Iris pigment epithelial cell (primary cell): ENCODE data around the gene HDAC8.
"Not testable (repeated sequence)": the region's sequence is repeated elsewhere in the genome, so short reads cannot be mapped to it uniquely, and the experiment has no call there.

ENCODE experiments used
- DNase-seq: peaks from one replicate; pipeline ENCODE4 v3.0.0-alpha.2; 2011; ENCODE audit warnings: low read depth

HDAC8 gene

DNA sequence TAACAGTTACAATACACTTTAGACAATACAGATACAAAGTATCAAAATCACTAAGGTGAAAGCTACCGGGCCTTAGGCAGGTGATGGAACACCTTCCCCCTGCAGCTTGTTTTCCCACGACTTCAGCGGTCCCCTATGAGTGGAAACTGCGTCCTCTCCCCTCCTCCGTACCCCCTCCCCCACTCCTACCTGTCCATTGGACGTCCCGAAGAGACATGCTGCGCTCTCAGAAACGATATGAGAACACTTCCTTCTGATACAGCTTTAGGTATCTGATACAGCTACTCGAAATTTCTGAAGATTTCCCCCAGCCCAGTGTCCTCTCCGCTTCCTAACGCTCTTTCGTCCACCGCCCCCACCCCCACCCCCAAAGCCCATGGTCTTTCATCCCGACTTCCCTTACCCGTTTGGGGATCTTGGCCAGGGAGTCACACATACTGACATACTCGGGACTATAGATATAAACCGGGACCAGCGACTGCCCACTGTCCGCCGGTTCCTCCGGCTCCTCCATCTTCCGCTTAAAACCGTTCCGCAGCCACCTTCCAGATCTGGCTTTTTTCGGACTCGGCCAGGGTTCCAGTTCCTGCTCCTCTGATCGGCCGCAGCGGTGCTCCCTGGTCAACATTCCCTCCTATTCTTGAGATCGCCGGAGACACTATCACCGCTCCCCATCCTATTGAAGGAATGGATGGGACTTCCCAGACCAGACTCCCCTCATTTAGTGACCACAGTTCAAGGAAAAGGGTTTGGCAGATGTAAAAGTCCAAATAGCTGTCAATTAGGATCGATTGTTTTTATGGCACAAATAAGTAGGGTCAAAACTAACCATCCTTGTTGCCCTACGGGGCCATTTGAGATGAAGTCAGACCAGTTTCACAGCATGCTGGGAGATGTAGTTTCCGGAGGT, at the start of gene HDAC8:
TSS of gene HDAC8 (minus strand) at position 596 of the 910 bp plus-strand sequence. CDS start at position 514, 82 bp downstream.
- DNase-seq, result peak; percentile 88

GRCh38 chrX:72621625-72622485, 49.2 kb upstream of the HDAC8 start:
- peak; percentile 60 for DNase-seq

- DNase-seq, result no peak
Measured at GRCh38 chrX:72621163-72621562, 48.5 kb upstream of the HDAC8 start.

DNA sequence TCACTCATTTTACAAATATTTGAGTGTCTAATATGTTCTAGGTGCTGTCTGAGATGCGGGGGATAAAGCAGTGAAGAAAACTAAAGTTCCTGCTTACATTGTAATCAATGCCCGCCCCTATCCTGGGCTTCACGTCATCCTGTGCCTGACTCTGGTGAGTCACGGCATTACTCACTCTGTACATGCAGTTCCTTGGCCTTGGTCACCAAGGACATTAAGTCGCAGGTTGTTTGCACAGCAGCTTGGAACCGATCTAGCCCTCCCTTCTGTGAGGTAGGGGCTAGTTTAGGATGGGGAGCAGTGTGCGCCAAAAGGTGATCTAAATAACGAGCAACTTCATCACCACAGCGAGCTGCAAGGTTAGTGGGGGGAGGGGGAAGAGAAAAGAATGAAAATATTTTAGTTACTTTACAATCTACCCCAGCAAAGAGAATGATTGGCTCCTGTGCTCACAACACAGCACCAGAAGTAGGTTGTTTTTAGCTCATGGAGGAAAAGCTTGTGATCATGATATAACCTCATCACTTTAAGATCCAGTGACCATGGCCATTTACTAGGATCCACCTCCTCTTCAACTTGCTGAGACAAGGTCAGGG, 48.0 kb upstream of the HDAC8 start:
- DNase-seq, result peak; percentile 92

DNA sequence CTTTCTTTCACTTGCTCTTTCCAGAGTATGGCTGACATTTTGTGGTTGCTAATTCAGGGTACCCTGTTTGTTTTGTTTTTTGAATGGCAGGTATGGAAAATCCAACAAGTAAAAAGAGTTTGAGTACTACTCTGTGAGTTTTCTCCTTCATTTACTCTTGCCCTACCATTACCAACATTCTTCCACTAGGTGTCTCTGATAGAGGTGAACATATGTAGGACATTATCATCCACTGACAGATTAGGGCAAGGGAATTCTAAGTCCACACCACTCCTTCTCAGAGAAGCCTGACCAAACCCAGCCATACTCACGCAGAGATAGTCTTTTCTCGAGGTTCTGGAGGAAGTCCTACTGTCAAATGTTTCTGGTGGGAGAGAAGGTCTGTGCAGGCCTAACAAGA, 36.7 kb upstream of the HDAC8 start:
- no peak for DNase-seq

GRCh38 chrX:72604705-72605104, 32.1 kb upstream of the HDAC8 start:
- DNase-seq, result no peak

- DNase-seq, result no peak
Measured at GRCh38 chrX:72604112-72604511, 31.5 kb upstream of the HDAC8 start.

- DNase-seq, result not testable (repeated sequence)
Measured at GRCh38 chrX:72591038-72591437, 18.4 kb upstream of the HDAC8 start.

DNA sequence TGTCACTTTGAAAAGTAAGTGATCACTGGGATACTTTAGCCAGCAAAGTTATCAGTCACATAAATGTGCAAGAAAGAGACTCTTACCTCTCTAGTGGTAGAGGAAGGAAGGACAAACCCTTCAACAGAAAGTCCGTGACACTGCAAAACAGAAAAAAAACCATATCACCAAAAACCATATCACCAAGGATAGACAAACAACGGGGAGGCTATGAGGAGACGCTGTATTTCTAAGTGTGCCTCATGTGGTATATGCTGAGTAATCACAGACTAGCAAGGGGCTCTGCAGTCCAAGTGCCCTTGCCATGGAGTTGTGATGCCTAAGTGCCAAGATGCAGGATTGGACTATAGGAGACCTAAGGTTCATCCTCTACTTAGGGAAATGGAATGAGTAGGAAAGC, 11.5 kb upstream of the HDAC8 start:
- DNase-seq, result no peak

DNA sequence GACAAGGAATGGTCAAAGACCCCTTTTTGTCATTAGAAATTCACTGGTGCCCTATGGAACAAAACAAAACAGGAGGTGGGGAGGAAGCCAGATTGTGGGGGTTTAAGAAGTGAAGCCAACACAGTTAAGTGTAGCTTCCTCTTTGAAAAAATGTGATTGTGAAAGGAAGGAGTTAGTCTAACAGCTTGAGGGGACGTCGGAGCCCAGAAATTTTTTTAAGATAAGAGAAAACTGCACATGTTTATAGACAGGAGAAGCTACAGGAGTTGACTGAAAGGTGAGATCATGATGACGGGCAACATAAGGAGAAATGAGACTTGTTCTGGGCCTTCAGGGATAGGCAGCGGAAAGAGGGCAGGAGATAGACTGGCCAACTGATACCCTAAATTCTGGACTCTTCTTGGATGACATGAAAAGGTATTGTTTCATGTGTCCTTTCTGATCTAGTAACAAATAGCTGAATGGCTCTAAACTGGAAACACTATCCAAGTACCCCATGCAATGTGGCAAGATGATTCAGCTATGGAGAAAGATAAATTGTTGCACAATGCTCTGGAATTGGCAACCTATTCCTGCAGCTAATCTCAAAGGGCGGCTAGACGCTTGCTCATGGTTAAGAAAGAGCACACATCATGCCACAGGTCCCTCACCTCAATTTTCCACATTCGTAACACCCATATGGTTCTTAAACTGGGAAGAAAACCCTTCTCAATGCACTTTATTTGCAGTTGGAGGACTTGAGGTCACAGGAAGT, 3.7 kb upstream of the HDAC8 start:
- peak; percentile 86 for DNase-seq

- no peak for DNase-seq
Measured at GRCh38 chrX:72573158-72573511, 492 bp upstream of the HDAC8 start.

GRCh38 chrX:72569786-72570185, 2.9 kb downstream of the HDAC8 start:
- DNase-seq, result peak; percentile 92

DNA sequence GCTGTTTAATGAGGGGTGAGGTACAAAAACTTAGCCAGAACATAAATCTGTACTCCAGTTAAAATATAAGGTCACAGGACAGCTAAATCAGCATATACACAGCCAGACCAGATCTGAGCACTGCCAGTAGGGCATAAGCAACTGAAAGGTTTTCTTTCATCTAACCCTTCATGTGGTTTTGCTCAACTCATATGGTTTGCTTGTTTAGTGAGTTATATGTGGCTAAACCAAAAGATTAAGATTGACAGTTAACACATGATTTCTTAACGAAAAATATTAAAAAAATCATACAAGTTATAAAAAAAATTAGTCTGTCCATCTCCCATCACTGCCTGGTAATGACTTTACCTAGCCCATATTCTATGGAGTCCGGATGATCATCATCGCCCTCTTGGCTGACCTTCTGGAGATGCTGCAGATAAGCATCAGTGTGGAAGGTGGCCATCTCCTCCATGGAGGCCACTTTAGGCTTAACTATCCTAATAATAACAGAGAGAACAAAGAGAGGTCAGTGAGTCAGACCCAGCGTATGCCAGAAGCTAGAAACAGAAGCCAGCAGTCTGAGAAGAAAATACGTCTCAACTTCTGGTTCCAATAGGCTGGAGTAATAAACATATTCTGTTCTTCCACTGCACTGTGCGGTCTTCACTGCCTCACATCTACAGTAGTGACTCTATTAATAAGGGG, 4.1 kb downstream of the HDAC8 start:
- DNase-seq, result peak; percentile 83

- DNase-seq, result no peak
Measured at GRCh38 chrX:72566448-72566847, 6.2 kb downstream of the HDAC8 start.

DNA sequence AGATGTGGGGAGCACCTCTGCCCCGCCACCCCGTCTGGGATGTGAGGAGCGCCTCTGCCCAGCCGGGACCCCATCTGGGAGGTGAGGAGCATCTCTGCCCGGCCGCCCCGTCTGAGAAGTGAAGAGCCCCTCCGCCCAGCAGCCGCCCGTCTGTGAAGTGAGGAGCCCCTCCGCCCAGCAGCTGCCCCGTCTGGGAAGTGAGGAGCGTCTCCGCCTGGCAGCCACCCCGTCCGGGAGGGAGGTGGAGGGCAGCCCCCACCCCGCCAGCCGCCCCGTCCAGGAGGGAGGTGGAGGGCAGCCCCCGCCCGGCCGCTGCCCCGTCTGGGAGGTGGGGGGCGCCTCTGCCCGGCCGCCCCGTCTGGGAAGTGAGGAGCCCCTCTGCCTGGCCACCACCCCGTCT, 13.0 kb downstream of the HDAC8 start:
- not testable (repeated sequence) for DNase-seq

- DNase-seq, result peak; percentile 46
Measured at GRCh38 chrX:72554448-72555140, 18.0 kb downstream of the HDAC8 start.

GRCh38 chrX:72552443-72552842, 20.2 kb downstream of the HDAC8 start:
- not testable (repeated sequence) for DNase-seq

DNA sequence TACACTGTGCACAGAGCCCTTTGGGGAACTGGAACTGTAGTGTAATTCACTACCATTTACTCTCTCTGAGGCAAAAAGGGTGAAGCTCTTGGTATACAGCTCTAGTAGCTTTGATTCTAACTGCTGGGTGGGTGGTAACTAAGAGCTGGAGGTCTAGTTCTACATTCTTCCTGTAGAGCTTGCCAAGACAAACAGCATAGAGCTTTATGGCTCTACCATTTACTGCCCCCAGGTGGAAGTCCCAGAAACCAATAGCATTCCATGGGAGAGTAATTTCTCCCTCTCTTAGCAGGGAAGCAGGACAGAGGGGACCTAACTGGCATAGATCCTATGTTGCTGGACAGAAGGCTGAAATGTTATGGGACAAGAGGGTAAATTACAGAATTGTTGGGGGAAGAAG, 26.7 kb downstream of the HDAC8 start:
- peak; percentile 26 for DNase-seq

GRCh38 chrX:72540318-72540717, 32.3 kb downstream of the HDAC8 start:
- peak; percentile 44 for DNase-seq

DNA sequence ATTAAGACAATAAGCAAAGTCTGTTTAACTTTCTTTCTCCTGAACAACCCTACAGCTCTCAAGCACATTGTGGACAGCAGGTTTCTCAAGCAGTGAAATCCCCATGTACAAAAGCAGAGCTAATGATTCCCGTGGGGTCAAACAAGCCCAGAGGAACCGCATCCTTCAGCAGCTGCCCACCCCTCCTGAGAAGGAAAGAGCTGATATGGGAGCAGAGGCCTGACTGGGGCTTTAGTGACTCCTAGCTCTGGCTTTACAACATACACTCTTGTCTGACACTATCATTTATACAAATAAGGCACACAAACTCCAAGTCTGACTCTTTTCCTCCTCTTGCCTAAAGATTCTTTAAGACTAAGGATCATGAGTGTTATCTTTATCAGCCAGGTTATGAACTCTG, 32.8 kb downstream of the HDAC8 start:
- DNase-seq, result peak; percentile 4

- no peak for DNase-seq
Measured at GRCh38 chrX:72536542-72536941, 36.1 kb downstream of the HDAC8 start.
